ENCODE measurements around the gene OR10P1. TPM values are rescaled to one million over a fixed set of nuclear protein-coding genes. Genes with fewer than 3 reads are reported as not detected.

OR10P1 gene, protein sequence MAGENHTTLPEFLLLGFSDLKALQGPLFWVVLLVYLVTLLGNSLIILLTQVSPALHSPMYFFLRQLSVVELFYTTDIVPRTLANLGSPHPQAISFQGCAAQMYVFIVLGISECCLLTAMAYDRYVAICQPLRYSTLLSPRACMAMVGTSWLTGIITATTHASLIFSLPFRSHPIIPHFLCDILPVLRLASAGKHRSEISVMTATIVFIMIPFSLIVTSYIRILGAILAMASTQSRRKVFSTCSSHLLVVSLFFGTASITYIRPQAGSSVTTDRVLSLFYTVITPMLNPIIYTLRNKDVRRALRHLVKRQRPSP
- not detected in 2 replicates for total RNA-seq (2013; cell fraction: nucleolus; rRNA removed)
- total RNA-seq (2014; rRNA removed): not detected in 2 replicates
- not detected in 2 replicates for total RNA-seq (2014; rRNA removed; fragmentation: Illumina TruSeq; extraction: Trizol)
- total RNA-seq (2021): not detected in 2 replicates
- polyA plus RNA-seq (2011; ENCODE audit: low read depth): not detected
- not detected in 2 replicates for polyA plus RNA-seq (2011; rRNA removed)
- not detected in 2 replicates for polyA plus RNA-seq (2011; cell fraction: cytosol; rRNA removed)
- polyA plus RNA-seq (2011; cell fraction: nucleus; rRNA removed): not detected in 2 replicates
- not detected in 2 replicates for polyA plus RNA-seq (2012)
- polyA plus RNA-seq (2014; fragmentation: Illumina TruSeq; extraction: Trizol): not detected in 2 replicates
- polyA plus RNA-seq (2014; fragmentation: Nextera tagmentation; extraction: Ambion mirVana): not detected
- polyA plus RNA-seq (2014; rRNA removed): not detected in 2 replicates
- not detected for polyA plus RNA-seq (2016; fragmentation: Nextera tagmentation; extraction: Ambion mirVana)
- not detected in 2 replicates for polyA minus RNA-seq (2011; rRNA and poly(A)+ RNA removed)
- not detected in 2 replicates for polyA minus RNA-seq (2011; cell fraction: cytosol; rRNA and poly(A)+ RNA removed)
- not detected in 2 replicates for polyA minus RNA-seq (2011; cell fraction: nucleus; rRNA and poly(A)+ RNA removed)
- Bru-seq, nascent RNA: not detected
- not detected for BruChase-seq, experiment 1, labeled RNA remaining after a 6-hour chase
- not detected for BruChase-seq, experiment 2, labeled RNA remaining after a 2-hour chase
- long read RNA-seq, experiment 1: 0 reads
- long read RNA-seq, experiment 2: 0 reads

DNA sequence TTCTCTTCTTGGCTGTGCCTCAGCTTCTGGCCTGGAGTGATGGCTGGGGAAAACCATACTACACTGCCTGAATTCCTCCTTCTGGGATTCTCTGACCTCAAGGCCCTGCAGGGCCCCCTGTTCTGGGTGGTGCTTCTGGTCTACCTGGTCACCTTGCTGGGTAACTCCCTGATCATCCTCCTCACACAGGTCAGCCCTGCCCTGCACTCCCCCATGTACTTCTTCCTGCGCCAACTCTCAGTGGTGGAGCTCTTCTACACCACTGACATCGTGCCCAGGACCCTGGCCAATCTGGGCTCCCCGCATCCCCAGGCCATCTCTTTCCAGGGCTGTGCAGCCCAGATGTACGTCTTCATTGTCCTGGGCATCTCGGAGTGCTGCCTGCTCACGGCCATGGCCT lies at the start of gene OR10P1:
TSS of gene OR10P1 (plus strand) at position 40 of the 400 bp plus-strand sequence. CDS start at position 40, 0 bp downstream.
- POLR2A ChIA-PET: no interaction called here
- H2AFZ ChIP-seq (ENCODE audit: control insufficient read depth, low read depth, low read length): no peak within 1 kb of the TSS
- in situ Hi-C loops (cut with MboI): no loop called here
- H3K79me2 ChIP-seq (ENCODE audit: control insufficient read depth, insufficient read depth, low read length): no peaks in the 10 kb centered on the region
- intact Hi-C loops (cut with micrococcal nuclease; ENCODE audit: unreplicated experiment): no loop called here
- ATAC-seq: no peak
- no peak for TF ChIP-seq EED (IDR thresholded peaks at IDR 0.05; ENCODE audit: low read depth)
- TF ChIP-seq NFYA (IDR thresholded peaks at IDR 0.05; ENCODE audit: borderline replicate concordance, low read depth, low read length): no peak
- TF ChIP-seq CHD1 (IDR thresholded peaks at IDR 0.05; ENCODE audit: low read depth, low read length): no peak
- no peak for TF ChIP-seq BHLHE40 (IDR thresholded peaks at IDR 0.05; ENCODE audit: borderline replicate concordance in 1 of 2, low read depth in 2 of 2, low read length in 1 of 2)
- no peak for TF ChIP-seq SMAD5 (IDR thresholded peaks at IDR 0.05; ENCODE audit: low read depth)
- TF ChIP-seq, protein P1, sequence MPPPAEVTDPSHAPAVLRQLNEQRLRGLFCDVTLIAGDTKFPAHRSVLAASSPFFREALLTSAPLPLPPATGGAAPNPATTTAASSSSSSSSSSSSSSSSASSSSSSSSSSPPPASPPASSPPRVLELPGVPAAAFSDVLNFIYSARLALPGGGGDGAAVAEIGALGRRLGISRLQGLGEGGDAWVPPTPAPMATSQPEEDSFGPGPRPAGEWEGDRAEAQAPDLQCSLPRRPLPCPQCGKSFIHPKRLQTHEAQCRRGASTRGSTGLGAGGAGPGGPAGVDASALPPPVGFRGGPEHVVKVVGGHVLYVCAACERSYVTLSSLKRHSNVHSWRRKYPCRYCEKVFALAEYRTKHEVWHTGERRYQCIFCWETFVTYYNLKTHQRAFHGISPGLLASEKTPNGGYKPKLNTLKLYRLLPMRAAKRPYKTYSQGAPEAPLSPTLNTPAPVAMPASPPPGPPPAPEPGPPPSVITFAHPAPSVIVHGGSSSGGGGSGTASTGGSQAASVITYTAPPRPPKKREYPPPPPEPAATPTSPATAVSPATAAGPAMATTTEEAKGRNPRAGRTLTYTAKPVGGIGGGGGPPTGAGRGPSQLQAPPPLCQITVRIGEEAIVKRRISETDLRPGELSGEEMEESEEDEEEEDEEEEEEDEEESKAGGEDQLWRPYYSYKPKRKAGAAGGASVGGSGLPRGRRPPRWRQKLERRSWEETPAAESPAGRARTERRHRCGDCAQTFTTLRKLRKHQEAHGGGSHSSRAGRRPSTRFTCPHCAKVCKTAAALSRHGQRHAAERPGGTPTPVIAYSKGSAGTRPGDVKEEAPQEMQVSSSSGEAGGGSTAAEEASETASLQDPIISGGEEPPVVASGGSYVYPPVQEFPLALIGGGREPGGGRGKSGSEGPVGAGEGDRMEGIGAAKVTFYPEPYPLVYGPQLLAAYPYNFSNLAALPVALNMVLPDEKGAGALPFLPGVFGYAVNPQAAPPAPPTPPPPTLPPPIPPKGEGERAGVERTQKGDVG (CRISPR knock-in tag; IDR thresholded peaks at IDR 0.05): no peak
- TF ChIP-seq HCFC1 (IDR thresholded peaks at IDR 0.05; ENCODE audit: low read length): no peak
- TF ChIP-seq FOXK2 (IDR thresholded peaks at IDR 0.05): no peak
- no peak for TF ChIP-seq ZNF207 (IDR thresholded peaks at IDR 0.05; ENCODE audit: borderline replicate concordance)
- TF ChIP-seq, protein P2, sequence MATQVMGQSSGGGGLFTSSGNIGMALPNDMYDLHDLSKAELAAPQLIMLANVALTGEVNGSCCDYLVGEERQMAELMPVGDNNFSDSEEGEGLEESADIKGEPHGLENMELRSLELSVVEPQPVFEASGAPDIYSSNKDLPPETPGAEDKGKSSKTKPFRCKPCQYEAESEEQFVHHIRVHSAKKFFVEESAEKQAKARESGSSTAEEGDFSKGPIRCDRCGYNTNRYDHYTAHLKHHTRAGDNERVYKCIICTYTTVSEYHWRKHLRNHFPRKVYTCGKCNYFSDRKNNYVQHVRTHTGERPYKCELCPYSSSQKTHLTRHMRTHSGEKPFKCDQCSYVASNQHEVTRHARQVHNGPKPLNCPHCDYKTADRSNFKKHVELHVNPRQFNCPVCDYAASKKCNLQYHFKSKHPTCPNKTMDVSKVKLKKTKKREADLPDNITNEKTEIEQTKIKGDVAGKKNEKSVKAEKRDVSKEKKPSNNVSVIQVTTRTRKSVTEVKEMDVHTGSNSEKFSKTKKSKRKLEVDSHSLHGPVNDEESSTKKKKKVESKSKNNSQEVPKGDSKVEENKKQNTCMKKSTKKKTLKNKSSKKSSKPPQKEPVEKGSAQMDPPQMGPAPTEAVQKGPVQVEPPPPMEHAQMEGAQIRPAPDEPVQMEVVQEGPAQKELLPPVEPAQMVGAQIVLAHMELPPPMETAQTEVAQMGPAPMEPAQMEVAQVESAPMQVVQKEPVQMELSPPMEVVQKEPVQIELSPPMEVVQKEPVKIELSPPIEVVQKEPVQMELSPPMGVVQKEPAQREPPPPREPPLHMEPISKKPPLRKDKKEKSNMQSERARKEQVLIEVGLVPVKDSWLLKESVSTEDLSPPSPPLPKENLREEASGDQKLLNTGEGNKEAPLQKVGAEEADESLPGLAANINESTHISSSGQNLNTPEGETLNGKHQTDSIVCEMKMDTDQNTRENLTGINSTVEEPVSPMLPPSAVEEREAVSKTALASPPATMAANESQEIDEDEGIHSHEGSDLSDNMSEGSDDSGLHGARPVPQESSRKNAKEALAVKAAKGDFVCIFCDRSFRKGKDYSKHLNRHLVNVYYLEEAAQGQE (IDR thresholded peaks at IDR 0.05; ENCODE audit: low read depth, low read length): no peak
- no peak for TF ChIP-seq GATAD2B (conservative IDR thresholded peaks at IDR 0.05; ENCODE audit: low read depth)
- no peaks in the 10 kb centered on the region; a peak in 1 of 4 replicates for H3K27me3 ChIP-seq (replicated peaks in 1 of 2; ENCODE audit: control insufficient read depth in 2 of 2, insufficient read depth in 2 of 2, low read length in 1 of 2)
- FAIRE-seq: no peak
- H3K27ac ChIP-seq (ENCODE audit: control insufficient read depth, insufficient read depth): no peak within 1 kb of the TSS
- H3K4me2 ChIP-seq (ENCODE audit: control insufficient read depth, insufficient read depth): no peak within 1 kb of the TSS
- H3K36me3 ChIP-seq (ENCODE audit: control insufficient read depth in 2 of 2, insufficient read depth in 2 of 2, low read length in 1 of 2): no peaks in the 10 kb centered on the region
- no peaks in the 10 kb centered on the region for H3K9me3 ChIP-seq (replicated peaks; ENCODE audit: control insufficient read depth, insufficient read depth, low read length)
- H3K4me1 ChIP-seq (ENCODE audit: control insufficient read depth, insufficient read depth, low read length): peaks cover 1% of the 10 kb centered on the region
- BruUV-seq (replicated peaks): no TSS peak
- SMC1A ChIA-PET (ENCODE audit: uncharacterized antibody, unreplicated experiment): no interaction called here
- no peak within 1 kb of the TSS for H3K9ac ChIP-seq (ENCODE audit: control insufficient read depth, insufficient read depth, low read length)
- RAD21 ChIA-PET (ENCODE audit: unreplicated experiment): no interaction called here
- H4K20me1 ChIP-seq (ENCODE audit: control insufficient read depth, insufficient read depth): no peaks in the 10 kb centered on the region
- no peak within 1 kb of the TSS for H3K4me3 ChIP-seq
- WGBS (ENCODE audit: insufficient coverage, insufficient replicate concordance, low lambda C conversion rate, missing lambda C conversion rate): 25% methylated on average over 6 of the region's 6 CpGs
- DNase-seq (ENCODE audit: low read depth, low spot score): no peak
- CTCF ChIA-PET: interaction anchor here (0.6 to 3.4 kb wide), 4 partner anchors 8 to 19 kb away, joined by 3 to 21 read pairs (median 6); no protein-coding TSS in a partner anchor

Measured in GM12878 (cell line).